Measurements from ENCODE around the gene SALL3. TPM values are rescaled to one million over a fixed set of nuclear protein-coding genes. Genes with fewer than 3 reads are reported as not detected.

SALL3 gene
- total RNA-seq, 1 donor from 2014 or later, result 23.4 TPM

- H3K27ac Mint-ChIP-seq (ENCODE audit: unreplicated experiment), result no peak overlapping the region
- H3K4me1 Mint-ChIP-seq (ENCODE audit: low read depth, unreplicated experiment), result peaks cover 2% of the 10 kb centered on the region
- H3K4me3 Mint-ChIP-seq (ENCODE audit: unreplicated experiment), result no peak overlapping the region
- peaks cover 3% of the 10 kb centered on the region for H3K9me3 Mint-ChIP-seq (ENCODE audit: unreplicated experiment)
- H3K36me3 Mint-ChIP-seq (ENCODE audit: unreplicated experiment), result peaks cover 5% of the 10 kb centered on the region
- TF ChIP-seq CTCF (IDR thresholded peaks at IDR 0.05; ENCODE audit: partially characterized antibody, unreplicated experiment), result no peak
- no peak for DNase-seq
- H3K27me3 Mint-ChIP-seq (ENCODE audit: unreplicated experiment), result peaks cover 5% of the 10 kb centered on the region
Measured at GRCh38 chr18:79042276-79042675, 62.7 kb downstream of the SALL3 start.

DNA sequence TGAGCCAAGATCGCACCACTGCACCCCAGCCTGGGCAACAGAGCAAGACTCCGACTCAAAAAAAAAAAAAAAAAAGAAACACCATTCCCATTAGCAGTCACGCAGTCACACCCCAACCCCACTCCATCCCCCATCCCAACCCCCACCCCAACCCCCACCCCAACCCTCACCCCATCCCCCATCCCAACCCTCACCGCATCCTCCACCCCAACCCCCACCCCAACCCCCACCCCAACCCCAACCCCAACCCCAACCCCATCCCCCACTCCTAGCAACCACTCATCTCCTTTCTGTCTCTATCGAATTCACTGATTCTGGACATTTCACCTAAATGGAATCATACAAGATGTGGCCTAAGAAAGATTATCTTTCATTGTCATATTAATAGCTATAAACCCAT lies 63.7 kb downstream of the SALL3 start:
- peaks cover 5% of the 10 kb centered on the region for H3K36me3 Mint-ChIP-seq (ENCODE audit: unreplicated experiment)
- no peak for TF ChIP-seq CTCF (IDR thresholded peaks at IDR 0.05; ENCODE audit: partially characterized antibody, unreplicated experiment)

DNA sequence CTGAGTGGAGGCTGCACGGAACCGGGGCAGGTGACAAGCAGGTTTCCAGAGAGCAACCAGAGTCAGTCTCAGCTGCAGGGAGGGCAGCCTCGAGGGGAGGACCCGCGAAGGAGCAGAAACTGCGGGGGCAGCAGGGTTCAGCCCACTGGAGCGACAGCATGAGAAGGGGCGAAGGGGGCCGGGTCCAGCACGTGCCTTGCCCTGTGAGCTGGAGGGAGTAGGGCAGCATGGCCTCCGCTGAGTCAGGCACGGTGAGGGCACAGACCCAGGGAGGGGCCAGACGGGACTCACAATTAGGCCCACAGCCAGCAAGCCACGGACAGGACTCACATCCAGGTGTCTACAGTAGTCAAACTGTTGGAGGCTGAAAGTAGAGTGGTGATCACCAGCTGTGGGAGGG lies 66.9 kb downstream of the SALL3 start:
- Mint-ChIP-seq H3K9me3 (ENCODE audit: unreplicated experiment) (no peaks in the 10 kb centered on the region), H3K27me3 (ENCODE audit: unreplicated experiment) (peaks cover 4% of the 10 kb centered on the region), H3K4me3 (ENCODE audit: unreplicated experiment) (no peak overlapping the region), H3K36me3 (ENCODE audit: unreplicated experiment) (peaks cover 5% of the 10 kb centered on the region), H3K4me1 (ENCODE audit: low read depth, unreplicated experiment) (no peaks in the 10 kb centered on the region), H3K27ac (ENCODE audit: unreplicated experiment) (no peak overlapping the region)
- DNase-seq, result no peak
- no peak for TF ChIP-seq CTCF (IDR thresholded peaks at IDR 0.05; ENCODE audit: partially characterized antibody, unreplicated experiment)

More for the DNA sequence above, 63.7 kb downstream of the SALL3 start:
- peaks cover 2% of the 10 kb centered on the region for H3K4me1 Mint-ChIP-seq (ENCODE audit: low read depth, unreplicated experiment)
- H3K27me3 Mint-ChIP-seq (ENCODE audit: unreplicated experiment), result peaks cover 5% of the 10 kb centered on the region
- no peak overlapping the region for H3K27ac Mint-ChIP-seq (ENCODE audit: unreplicated experiment)
- no peak overlapping the region for H3K4me3 Mint-ChIP-seq (ENCODE audit: unreplicated experiment)
- no peaks in the 10 kb centered on the region for H3K9me3 Mint-ChIP-seq (ENCODE audit: unreplicated experiment)
- DNase-seq, result no peak

DNA sequence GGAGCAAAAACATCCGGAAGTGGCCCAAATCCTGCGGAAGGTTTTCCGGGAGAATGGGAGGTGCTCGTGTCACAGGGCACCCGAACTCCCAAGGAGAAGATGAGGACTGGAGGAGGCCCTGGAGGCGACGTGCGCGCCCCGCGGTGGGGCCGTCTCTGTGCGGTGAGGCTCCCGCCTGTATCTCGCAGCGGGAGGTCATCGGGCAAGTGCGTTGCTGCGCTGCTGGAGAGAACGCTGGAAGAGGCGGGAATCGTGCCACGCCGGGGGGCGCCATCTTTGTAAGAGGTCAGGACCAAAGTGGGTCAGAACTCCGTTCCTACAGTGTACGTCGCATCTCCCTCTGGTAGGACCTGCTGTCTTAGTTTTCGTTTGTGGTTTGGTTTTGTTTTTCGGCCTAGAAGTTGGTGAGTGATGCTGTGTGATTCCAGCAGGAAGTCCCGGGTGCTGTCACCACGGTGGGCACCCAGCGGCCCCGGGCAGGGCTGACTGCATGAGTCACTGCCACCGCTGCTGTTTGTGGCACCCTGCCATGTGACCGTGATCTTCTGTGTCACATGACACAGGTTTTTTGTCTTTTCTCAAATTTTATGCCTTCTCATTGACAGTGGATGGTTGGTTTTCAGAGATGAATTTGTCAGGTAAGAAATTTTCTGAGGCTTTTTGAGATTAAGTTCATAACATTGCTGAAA lies 68.1 kb downstream of the SALL3 start:
- no peaks in the 10 kb centered on the region for H3K4me1 Mint-ChIP-seq (ENCODE audit: low read depth, unreplicated experiment)
- H3K36me3 Mint-ChIP-seq (ENCODE audit: unreplicated experiment), result peaks cover 5% of the 10 kb centered on the region
- H3K4me3 Mint-ChIP-seq (ENCODE audit: unreplicated experiment), result no peak overlapping the region
- TF ChIP-seq CTCF (IDR thresholded peaks at IDR 0.05; ENCODE audit: partially characterized antibody, unreplicated experiment), result no peak
- no peak for DNase-seq
- no peaks in the 10 kb centered on the region for H3K9me3 Mint-ChIP-seq (ENCODE audit: unreplicated experiment)
- no peak overlapping the region for H3K27ac Mint-ChIP-seq (ENCODE audit: unreplicated experiment)
- H3K27me3 Mint-ChIP-seq (ENCODE audit: unreplicated experiment), result peaks cover 6% of the 10 kb centered on the region

- H3K27me3 Mint-ChIP-seq (ENCODE audit: unreplicated experiment), result peaks cover 6% of the 10 kb centered on the region
- no peak overlapping the region for H3K27ac Mint-ChIP-seq (ENCODE audit: unreplicated experiment)
- no peak for DNase-seq
- no peak overlapping the region for H3K4me3 Mint-ChIP-seq (ENCODE audit: unreplicated experiment)
- H3K9me3 Mint-ChIP-seq (ENCODE audit: unreplicated experiment), result no peaks in the 10 kb centered on the region
- H3K4me1 Mint-ChIP-seq (ENCODE audit: low read depth, unreplicated experiment), result no peaks in the 10 kb centered on the region
- peaks cover 5% of the 10 kb centered on the region for H3K36me3 Mint-ChIP-seq (ENCODE audit: unreplicated experiment)
- TF ChIP-seq CTCF (IDR thresholded peaks at IDR 0.05; ENCODE audit: partially characterized antibody, unreplicated experiment), result no peak
Measured at GRCh38 chr18:79048245-79048632, 68.6 kb downstream of the SALL3 start.
